WTC11 (cell line): ENCODE results near the gene SIGLEC11. TPM values are rescaled to one million over a fixed set of nuclear protein-coding genes. Genes with fewer than 3 reads are reported as not detected.

Experiments used
- ATAC-seq: fragments of 200-7000 bp; cut with Tn5 transposase; 2 replicates; pipeline ENCODE4 v1.10.0; 2021; ENCODE audit warnings: mild to moderate bottlenecking, moderate library complexity
- CTCF ChIA-PET: fragments of 300-600 bp; sonication (Branson Sonifier 250); formaldehyde crosslinking; loops from one replicate; lab custom pipeline; 2021; ENCODE audit warnings: antibody characterized with exemption; lab: Charles Lee
- POLR2A ChIA-PET: fragments of 350-600 bp; sonication (Branson Sonifier 250); formaldehyde crosslinking; loops from one replicate; lab custom pipeline; 2021; ENCODE audit warnings: antibody characterized with exemption; lab: Charles Lee
- DNase-seq: peaks from one replicate; pipeline ENCODE4 v3.0.0; 2021; ENCODE audit warnings: low spot score
- H3K27ac Mint-ChIP-seq: 2 replicates; pipeline ENCODE4 v1.8.0; 2021; ENCODE audit warnings: mixed read lengths
- H3K27me3 Mint-ChIP-seq: 2 replicates; pipeline ENCODE4 v1.8.0; 2021; ENCODE audit warnings: low read depth, mild to moderate bottlenecking, moderate library complexity, mixed read lengths
- H3K36me3 Mint-ChIP-seq: 2 replicates; pipeline ENCODE4 v1.8.0; 2021; ENCODE audit warnings: mixed read lengths
- H3K4me1 Mint-ChIP-seq: 2 replicates; pipeline ENCODE4 v1.8.0; 2022; ENCODE audit warnings: mixed read lengths
- H3K4me3 Mint-ChIP-seq: 2 replicates; pipeline ENCODE4 v1.8.0; 2021; ENCODE audit warnings: mild to moderate bottlenecking, moderate library complexity, mixed read lengths
- H3K9me3 Mint-ChIP-seq: 2 replicates; pipeline ENCODE4 v1.8.0; 2021; ENCODE audit warnings: mixed read lengths
- ATF1 ChIP-seq: sonication (generic); formaldehyde crosslinking; IDR thresholded peaks from 2 replicates; pipeline ENCODE4 v1.8.1; 2023; ENCODE audit warnings: mild to moderate bottlenecking, moderate library complexity, missing genetic modification reagents
- CBFB ChIP-seq: sonication (generic); formaldehyde crosslinking; IDR thresholded peaks from 2 replicates; pipeline ENCODE4 v1.8.1; 2022; ENCODE audit warnings: mild to moderate bottlenecking, low read depth, missing genetic modification reagents
- ELF4 ChIP-seq: sonication (generic); formaldehyde crosslinking; IDR thresholded peaks from 2 replicates; pipeline ENCODE4 v1.8.1; 2022; ENCODE audit warnings: low read depth, mild to moderate bottlenecking, moderate library complexity, missing genetic modification reagents
- EMX1 ChIP-seq: fragments of 250-450 bp; sonication (Bioruptor Pico); IDR thresholded peaks from 2 replicates; pipeline ENCODE4 v1.8.0; 2021; ENCODE audit warnings: mild to moderate bottlenecking
- ETV6 ChIP-seq: sonication (generic); formaldehyde crosslinking; IDR thresholded peaks from 2 replicates; pipeline ENCODE4 v1.8.1; 2022; ENCODE audit warnings: mild to moderate bottlenecking, missing genetic modification reagents
- GTF2I ChIP-seq: fragments of 250-450 bp; sonication (Bioruptor Pico); conservative IDR thresholded peaks from 2 replicates; pipeline ENCODE4 v1.4.0; 2021; ENCODE audit warnings: mild to moderate bottlenecking
- HMGA2 ChIP-seq: fragments of 250-450 bp; sonication (Bioruptor Pico); IDR thresholded peaks from 2 replicates; pipeline ENCODE4 v1.4.0; 2021; ENCODE audit warnings: mild to moderate bottlenecking, moderate library complexity
- MXD4 ChIP-seq: fragments of 250-450 bp; sonication (Bioruptor Pico); IDR thresholded peaks from 2 replicates; pipeline ENCODE4 v1.8.0; 2021; ENCODE audit warnings: mild to moderate bottlenecking, moderate library complexity, borderline replicate concordance
- NFE2L1 ChIP-seq: sonication (generic); formaldehyde crosslinking; IDR thresholded peaks from 2 replicates; pipeline ENCODE4 v1.8.1; 2023; ENCODE audit warnings: missing genetic modification reagents
- NR1H2 ChIP-seq: sonication (generic); formaldehyde crosslinking; IDR thresholded peaks from 2 replicates; pipeline ENCODE4 v1.9.0; 2021; ENCODE audit warnings: mild to moderate bottlenecking, moderate library complexity, missing genetic modification reagents
- NR2C2 ChIP-seq: sonication (generic); formaldehyde crosslinking; IDR thresholded peaks from 2 replicates; pipeline ENCODE4 v1.8.0; 2022; ENCODE audit warnings: mild to moderate bottlenecking, missing genetic modification reagents
- RELA ChIP-seq: sonication (generic); formaldehyde crosslinking; IDR thresholded peaks from 2 replicates; pipeline ENCODE4 v1.8.1; 2022; ENCODE audit warnings: missing genetic modification reagents, mild to moderate bottlenecking, borderline replicate concordance
- SMAD3 ChIP-seq: sonication (generic); formaldehyde crosslinking; IDR thresholded peaks from 2 replicates; pipeline ENCODE4 v1.8.0; 2022; ENCODE audit warnings: missing genetic modification reagents, mild to moderate bottlenecking, borderline replicate concordance
- SMAD4 ChIP-seq: sonication (generic); formaldehyde crosslinking; IDR thresholded peaks from 2 replicates; pipeline ENCODE4 v1.8.0; 2022; ENCODE audit warnings: mild to moderate bottlenecking, missing genetic modification reagents
- ZNF317 ChIP-seq: sonication (generic); formaldehyde crosslinking; IDR thresholded peaks from 2 replicates; pipeline ENCODE4 v1.8.1; 2023; ENCODE audit warnings: low read depth, mild to moderate bottlenecking, moderate library complexity, missing genetic modification reagents, borderline replicate concordance
- ZNF416 ChIP-seq: fragments of 250-450 bp; sonication (Bioruptor Pico); IDR thresholded peaks from 2 replicates; pipeline ENCODE4 v1.9.0; 2021; ENCODE audit warnings: mild to moderate bottlenecking, inconsistent platforms
- ZNF423 ChIP-seq: fragments of 250-450 bp; sonication (Bioruptor Pico); IDR thresholded peaks from 2 replicates; pipeline ENCODE4 v2.1.2; 2022; ENCODE audit warnings: mild to moderate bottlenecking, moderate library complexity
- total RNA-seq: library from RNA; stranded (reverse); gene quantifications from 3 replicates; pipeline ENCODE4 v1.2.3, GENCODE V29; 2021
- TF ChIP-seq, protein P1 (sequence below): sonication (generic); formaldehyde crosslinking; IDR thresholded peaks from 2 replicates; pipeline ENCODE4 v1.8.0; 2022; ENCODE audit warnings: missing genetic modification reagents
- TF ChIP-seq, protein P2 (sequence below): sonication (generic); formaldehyde crosslinking; IDR thresholded peaks from 2 replicates; pipeline ENCODE4 v1.8.1; 2023; ENCODE audit warnings: mild to moderate bottlenecking, missing genetic modification reagents, moderate library complexity
- TF ChIP-seq, protein P3 (sequence below): sonication (generic); formaldehyde crosslinking; IDR thresholded peaks from 2 replicates; pipeline ENCODE4 v1.8.1; 2022; ENCODE audit warnings: mild to moderate bottlenecking, missing genetic modification reagents, moderate library complexity, borderline replicate concordance
- TF ChIP-seq, protein P4 (sequence below): sonication (generic); formaldehyde crosslinking; IDR thresholded peaks from 2 replicates; pipeline ENCODE4 v1.8.1; 2023; ENCODE audit warnings: mild to moderate bottlenecking, missing genetic modification reagents, moderate library complexity
- TF ChIP-seq, protein P5 (sequence below): sonication (generic); formaldehyde crosslinking; IDR thresholded peaks from 2 replicates; pipeline ENCODE4 v1.8.0; 2022; ENCODE audit warnings: mild to moderate bottlenecking, missing genetic modification reagents
- TF ChIP-seq, protein P6 (sequence below): sonication (generic); formaldehyde crosslinking; IDR thresholded peaks from 2 replicates; pipeline ENCODE4 v1.8.0; 2023; ENCODE audit warnings: mild to moderate bottlenecking, missing genetic modification reagents
- TF ChIP-seq, protein P7 (sequence below): fragments of 250-450 bp; sonication (Bioruptor Pico); IDR thresholded peaks from 2 replicates; pipeline ENCODE4 v1.9.0; 2021; ENCODE audit warnings: moderate library complexity, mild to moderate bottlenecking, inconsistent platforms, borderline replicate concordance

SIGLEC11 gene
- total RNA-seq, 1 experiment from 2014 or later, result not detected

DNA sequence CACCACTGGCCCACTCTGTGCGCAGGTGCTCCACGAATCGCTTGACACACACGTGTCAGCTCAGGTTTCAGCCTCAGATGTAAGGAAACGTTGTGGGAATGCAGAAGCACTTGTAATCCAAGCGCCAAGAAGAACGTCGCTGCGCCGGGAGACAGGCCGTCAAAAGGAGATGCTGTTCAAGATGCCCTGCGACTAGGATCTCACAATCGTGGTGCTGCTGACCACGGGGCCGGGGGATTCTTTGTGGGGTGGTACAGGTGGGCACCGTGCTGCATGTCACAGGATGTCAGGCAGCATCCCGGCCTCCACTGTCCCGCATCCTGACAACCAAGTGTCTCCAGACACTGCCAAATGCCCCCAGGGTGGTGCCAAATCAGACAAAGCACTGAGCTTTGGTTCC, 16.9 kb upstream of the SIGLEC11 start:
- DNase-seq, result no peak
- ChIA-PET CTCF (interaction anchor here (0.9 to 1.3 kb wide), 2 partner anchors 40 to 87 kb away, joined by 3 to 5 read pairs; no protein-coding TSS in a partner anchor), POLR2A (no interaction called here)
- H3K9me3 Mint-ChIP-seq, result no peaks in the 10 kb centered on the region
- H3K36me3 Mint-ChIP-seq, result 0 out of 2 replicates have a peak, but pooled peaks cover 2% of the 10 kb centered on the region
- no peak for TF ChIP-seq RELA (CRISPR knock-in tag)
- TF ChIP-seq ZNF416 (CRISPR knock-in tag), result no peak
- TF ChIP-seq CBFB (CRISPR knock-in tag), result no peak
- no peak for TF ChIP-seq NR2C2
- no peak for TF ChIP-seq ZNF317 (CRISPR knock-in tag)
- TF ChIP-seq, protein P1, sequence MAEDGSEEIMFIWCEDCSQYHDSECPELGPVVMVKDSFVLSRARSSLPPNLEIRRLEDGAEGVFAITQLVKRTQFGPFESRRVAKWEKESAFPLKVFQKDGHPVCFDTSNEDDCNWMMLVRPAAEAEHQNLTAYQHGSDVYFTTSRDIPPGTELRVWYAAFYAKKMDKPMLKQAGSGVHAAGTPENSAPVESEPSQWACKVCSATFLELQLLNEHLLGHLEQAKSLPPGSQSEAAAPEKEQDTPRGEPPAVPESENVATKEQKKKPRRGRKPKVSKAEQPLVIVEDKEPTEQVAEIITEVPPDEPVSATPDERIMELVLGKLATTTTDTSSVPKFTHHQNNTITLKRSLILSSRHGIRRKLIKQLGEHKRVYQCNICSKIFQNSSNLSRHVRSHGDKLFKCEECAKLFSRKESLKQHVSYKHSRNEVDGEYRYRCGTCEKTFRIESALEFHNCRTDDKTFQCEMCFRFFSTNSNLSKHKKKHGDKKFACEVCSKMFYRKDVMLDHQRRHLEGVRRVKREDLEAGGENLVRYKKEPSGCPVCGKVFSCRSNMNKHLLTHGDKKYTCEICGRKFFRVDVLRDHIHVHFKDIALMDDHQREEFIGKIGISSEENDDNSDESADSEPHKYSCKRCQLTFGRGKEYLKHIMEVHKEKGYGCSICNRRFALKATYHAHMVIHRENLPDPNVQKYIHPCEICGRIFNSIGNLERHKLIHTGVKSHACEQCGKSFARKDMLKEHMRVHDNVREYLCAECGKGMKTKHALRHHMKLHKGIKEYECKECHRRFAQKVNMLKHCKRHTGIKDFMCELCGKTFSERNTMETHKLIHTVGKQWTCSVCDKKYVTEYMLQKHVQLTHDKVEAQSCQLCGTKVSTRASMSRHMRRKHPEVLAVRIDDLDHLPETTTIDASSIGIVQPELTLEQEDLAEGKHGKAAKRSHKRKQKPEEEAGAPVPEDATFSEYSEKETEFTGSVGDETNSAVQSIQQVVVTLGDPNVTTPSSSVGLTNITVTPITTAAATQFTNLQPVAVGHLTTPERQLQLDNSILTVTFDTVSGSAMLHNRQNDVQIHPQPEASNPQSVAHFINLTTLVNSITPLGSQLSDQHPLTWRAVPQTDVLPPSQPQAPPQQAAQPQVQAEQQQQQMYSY (CRISPR knock-in tag), result no peak
- no peak for TF ChIP-seq GTF2I (CRISPR knock-in tag)
- TF ChIP-seq, protein P2, sequence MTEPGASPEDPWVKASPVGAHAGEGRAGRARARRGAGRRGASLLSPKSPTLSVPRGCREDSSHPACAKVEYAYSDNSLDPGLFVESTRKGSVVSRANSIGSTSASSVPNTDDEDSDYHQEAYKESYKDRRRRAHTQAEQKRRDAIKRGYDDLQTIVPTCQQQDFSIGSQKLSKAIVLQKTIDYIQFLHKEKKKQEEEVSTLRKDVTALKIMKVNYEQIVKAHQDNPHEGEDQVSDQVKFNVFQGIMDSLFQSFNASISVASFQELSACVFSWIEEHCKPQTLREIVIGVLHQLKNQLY, result no peak
- no peak for TF ChIP-seq ELF4 (CRISPR knock-in tag)
- TF ChIP-seq NR1H2 (CRISPR knock-in tag), result no peak
- TF ChIP-seq SMAD4 (CRISPR knock-in tag), result no peak
- TF ChIP-seq, protein P3, sequence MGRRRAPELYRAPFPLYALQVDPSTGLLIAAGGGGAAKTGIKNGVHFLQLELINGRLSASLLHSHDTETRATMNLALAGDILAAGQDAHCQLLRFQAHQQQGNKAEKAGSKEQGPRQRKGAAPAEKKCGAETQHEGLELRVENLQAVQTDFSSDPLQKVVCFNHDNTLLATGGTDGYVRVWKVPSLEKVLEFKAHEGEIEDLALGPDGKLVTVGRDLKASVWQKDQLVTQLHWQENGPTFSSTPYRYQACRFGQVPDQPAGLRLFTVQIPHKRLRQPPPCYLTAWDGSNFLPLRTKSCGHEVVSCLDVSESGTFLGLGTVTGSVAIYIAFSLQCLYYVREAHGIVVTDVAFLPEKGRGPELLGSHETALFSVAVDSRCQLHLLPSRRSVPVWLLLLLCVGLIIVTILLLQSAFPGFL (CRISPR knock-in tag), result no peak
- ATAC-seq, result no peak
- H3K4me1 Mint-ChIP-seq, result no peaks in the 10 kb centered on the region
- no peaks in the 10 kb centered on the region for H3K27me3 Mint-ChIP-seq
- no peak overlapping the region for H3K4me3 Mint-ChIP-seq
- H3K27ac Mint-ChIP-seq, result no peak overlapping the region

DNA sequence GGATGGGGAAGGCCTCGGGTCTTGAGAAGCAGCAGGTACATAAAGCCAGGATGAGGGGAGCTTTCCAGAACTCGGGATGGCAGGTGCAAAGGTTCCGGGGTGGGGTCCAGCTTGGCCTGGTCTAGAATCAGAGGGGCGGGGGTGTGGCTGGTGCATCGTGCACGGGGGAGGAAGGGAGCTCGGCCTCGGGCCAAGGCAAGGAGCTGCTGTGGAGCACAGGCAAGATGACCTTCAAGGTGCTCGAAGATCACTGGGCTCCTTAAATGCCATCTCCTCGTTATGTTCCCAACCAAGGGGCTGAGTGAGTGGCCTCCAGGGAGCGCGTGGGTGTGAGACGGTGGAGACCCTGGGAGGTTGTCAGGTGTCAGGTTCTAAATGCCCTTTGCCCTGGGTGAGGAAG, 16.1 kb upstream of the SIGLEC11 start:
- ATAC-seq (no peak), DNase-seq (no peak)
- H3K9me3 Mint-ChIP-seq, result no peaks in the 10 kb centered on the region
- H3K4me3 Mint-ChIP-seq, result no peak overlapping the region
- ChIA-PET CTCF (interaction anchor here (1.4 kb wide), 1 partner anchor 44 kb away, joined by 3 read pairs; no protein-coding TSS in a partner anchor), POLR2A (no interaction called here)
- no peaks in the 10 kb centered on the region for H3K27me3 Mint-ChIP-seq
- no peaks in the 10 kb centered on the region for H3K4me1 Mint-ChIP-seq
- no peak overlapping the region for H3K27ac Mint-ChIP-seq
- 0 out of 2 replicates have a peak, but pooled peaks cover 2% of the 10 kb centered on the region for H3K36me3 Mint-ChIP-seq
- no peak for TF ChIP-seq ATF1 (CRISPR knock-in tag)
- TF ChIP-seq, protein P4, sequence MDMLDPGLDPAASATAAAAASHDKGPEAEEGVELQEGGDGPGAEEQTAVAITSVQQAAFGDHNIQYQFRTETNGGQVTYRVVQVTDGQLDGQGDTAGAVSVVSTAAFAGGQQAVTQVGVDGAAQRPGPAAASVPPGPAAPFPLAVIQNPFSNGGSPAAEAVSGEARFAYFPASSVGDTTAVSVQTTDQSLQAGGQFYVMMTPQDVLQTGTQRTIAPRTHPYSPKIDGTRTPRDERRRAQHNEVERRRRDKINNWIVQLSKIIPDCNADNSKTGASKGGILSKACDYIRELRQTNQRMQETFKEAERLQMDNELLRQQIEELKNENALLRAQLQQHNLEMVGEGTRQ (CRISPR knock-in tag), result no peak
- TF ChIP-seq, protein P5, sequence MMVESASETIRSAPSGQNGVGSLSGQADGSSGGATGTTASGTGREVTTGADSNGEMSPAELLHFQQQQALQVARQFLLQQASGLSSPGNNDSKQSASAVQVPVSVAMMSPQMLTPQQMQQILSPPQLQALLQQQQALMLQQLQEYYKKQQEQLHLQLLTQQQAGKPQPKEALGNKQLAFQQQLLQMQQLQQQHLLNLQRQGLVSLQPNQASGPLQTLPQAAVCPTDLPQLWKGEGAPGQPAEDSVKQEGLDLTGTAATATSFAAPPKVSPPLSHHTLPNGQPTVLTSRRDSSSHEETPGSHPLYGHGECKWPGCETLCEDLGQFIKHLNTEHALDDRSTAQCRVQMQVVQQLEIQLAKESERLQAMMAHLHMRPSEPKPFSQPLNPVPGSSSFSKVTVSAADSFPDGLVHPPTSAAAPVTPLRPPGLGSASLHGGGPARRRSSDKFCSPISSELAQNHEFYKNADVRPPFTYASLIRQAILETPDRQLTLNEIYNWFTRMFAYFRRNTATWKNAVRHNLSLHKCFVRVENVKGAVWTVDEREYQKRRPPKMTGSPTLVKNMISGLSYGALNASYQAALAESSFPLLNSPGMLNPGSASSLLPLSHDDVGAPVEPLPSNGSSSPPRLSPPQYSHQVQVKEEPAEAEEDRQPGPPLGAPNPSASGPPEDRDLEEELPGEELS (CRISPR knock-in tag), result no peak
- TF ChIP-seq, protein P6, sequence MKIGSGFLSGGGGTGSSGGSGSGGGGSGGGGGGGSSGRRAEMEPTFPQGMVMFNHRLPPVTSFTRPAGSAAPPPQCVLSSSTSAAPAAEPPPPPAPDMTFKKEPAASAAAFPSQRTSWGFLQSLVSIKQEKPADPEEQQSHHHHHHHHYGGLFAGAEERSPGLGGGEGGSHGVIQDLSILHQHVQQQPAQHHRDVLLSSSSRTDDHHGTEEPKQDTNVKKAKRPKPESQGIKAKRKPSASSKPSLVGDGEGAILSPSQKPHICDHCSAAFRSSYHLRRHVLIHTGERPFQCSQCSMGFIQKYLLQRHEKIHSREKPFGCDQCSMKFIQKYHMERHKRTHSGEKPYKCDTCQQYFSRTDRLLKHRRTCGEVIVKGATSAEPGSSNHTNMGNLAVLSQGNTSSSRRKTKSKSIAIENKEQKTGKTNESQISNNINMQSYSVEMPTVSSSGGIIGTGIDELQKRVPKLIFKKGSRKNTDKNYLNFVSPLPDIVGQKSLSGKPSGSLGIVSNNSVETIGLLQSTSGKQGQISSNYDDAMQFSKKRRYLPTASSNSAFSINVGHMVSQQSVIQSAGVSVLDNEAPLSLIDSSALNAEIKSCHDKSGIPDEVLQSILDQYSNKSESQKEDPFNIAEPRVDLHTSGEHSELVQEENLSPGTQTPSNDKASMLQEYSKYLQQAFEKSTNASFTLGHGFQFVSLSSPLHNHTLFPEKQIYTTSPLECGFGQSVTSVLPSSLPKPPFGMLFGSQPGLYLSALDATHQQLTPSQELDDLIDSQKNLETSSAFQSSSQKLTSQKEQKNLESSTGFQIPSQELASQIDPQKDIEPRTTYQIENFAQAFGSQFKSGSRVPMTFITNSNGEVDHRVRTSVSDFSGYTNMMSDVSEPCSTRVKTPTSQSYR (CRISPR knock-in tag), result no peak
- TF ChIP-seq NFE2L1 (CRISPR knock-in tag), result no peak
- no peak for TF ChIP-seq SMAD3 (CRISPR knock-in tag)
- TF ChIP-seq ZNF423 (CRISPR knock-in tag), result no peak
- TF ChIP-seq, protein P7, sequence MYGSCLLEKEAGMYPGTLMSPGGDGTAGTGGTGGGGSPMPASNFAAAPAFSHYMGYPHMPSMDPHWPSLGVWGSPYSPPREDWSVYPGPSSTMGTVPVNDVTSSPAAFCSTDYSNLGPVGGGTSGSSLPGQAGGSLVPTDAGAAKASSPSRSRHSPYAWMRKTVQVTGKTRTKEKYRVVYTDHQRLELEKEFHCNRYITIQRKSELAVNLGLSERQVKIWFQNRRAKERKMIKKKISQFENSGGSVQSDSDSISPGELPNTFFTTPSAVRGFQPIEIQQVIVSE (CRISPR knock-in tag), result no peak
- no peak for TF ChIP-seq EMX1 (CRISPR knock-in tag)
- TF ChIP-seq ETV6 (CRISPR knock-in tag), result no peak
- no peak for TF ChIP-seq MXD4 (CRISPR knock-in tag)
- TF ChIP-seq HMGA2 (CRISPR knock-in tag), result no peak
